ENCODE measurements around the gene FBP1.

DNA sequence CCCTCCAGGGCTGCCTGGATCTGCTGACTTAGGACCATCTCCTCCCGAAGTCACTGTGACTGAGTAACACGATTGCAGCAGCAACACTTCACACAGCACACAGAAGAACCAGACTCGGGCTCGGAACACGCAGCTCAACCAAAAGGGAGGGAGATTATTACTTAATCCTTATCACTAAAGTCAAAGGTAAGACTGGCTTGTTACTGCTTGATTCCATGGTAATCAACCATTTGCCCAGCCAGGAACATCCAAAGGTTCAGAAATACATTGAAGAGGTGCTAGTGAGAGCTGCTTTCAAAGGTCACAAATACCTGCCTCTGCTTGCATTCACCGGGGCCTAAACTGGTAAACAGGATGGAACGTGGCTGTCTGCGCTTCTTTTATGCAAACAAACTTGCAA is 7.7 kb downstream of the FBP1 start:
- TF ChIP-seq POLR2AphosphoS5 (IDR thresholded peaks at IDR 0.05) (no peak), POLR2A (IDR thresholded peaks at IDR 0.05) (no peak)
- TF ChIP-seq, protein P1, sequence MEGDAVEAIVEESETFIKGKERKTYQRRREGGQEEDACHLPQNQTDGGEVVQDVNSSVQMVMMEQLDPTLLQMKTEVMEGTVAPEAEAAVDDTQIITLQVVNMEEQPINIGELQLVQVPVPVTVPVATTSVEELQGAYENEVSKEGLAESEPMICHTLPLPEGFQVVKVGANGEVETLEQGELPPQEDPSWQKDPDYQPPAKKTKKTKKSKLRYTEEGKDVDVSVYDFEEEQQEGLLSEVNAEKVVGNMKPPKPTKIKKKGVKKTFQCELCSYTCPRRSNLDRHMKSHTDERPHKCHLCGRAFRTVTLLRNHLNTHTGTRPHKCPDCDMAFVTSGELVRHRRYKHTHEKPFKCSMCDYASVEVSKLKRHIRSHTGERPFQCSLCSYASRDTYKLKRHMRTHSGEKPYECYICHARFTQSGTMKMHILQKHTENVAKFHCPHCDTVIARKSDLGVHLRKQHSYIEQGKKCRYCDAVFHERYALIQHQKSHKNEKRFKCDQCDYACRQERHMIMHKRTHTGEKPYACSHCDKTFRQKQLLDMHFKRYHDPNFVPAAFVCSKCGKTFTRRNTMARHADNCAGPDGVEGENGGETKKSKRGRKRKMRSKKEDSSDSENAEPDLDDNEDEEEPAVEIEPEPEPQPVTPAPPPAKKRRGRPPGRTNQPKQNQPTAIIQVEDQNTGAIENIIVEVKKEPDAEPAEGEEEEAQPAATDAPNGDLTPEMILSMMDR (IDR thresholded peaks at IDR 0.05), result no peak
